Subcutaneous abdominal adipose tissue (tissue), 5 donors: ENCODE measurements around the gene SLC4A1.
"Not testable (repeated sequence)": the region's sequence is repeated elsewhere in the genome, so short reads cannot be mapped to it uniquely, and the experiment has no call there.

Experiments
- H3K27ac ChIP-seq: one replicate; pipeline ENCODE4 v1.7.0; 2013; ENCODE audit warnings: low read depth, mild to moderate bottlenecking, inconsistent platforms, low read length, moderate library complexity
- H3K27me3 ChIP-seq, 5 donors: one replicate each; pipeline ENCODE4 v1.7.0; 2013; ENCODE audit warnings: low read length in 5 of 5, inconsistent platforms in 1 of 5; ENCODE audit not compliant: control insufficient read depth in 5 of 5, insufficient read depth in 4 of 5
- H3K36me3 ChIP-seq, 5 donors: one replicate each; pipeline ENCODE4 v1.7.0; 2013; ENCODE audit warnings: low read length in 5 of 5; ENCODE audit not compliant: control insufficient read depth in 5 of 5, insufficient read depth in 5 of 5
- H3K4me1 ChIP-seq, 5 donors: one replicate each; pipeline ENCODE4 v1.7.0; 2013; ENCODE audit warnings: low read length in 5 of 5, mild to moderate bottlenecking in 3 of 5, moderate library complexity in 1 of 5; ENCODE audit not compliant: control insufficient read depth in 5 of 5, insufficient read depth in 5 of 5
- H3K4me3 ChIP-seq, 5 donors: one replicate each; pipeline ENCODE4 v1.7.0; 2013; ENCODE audit warnings: low read length in 5 of 5, low read depth in 1 of 5
- H3K9ac ChIP-seq, 5 donors: one replicate each; pipeline ENCODE4 v1.7.0; 2013; ENCODE audit warnings: low read length in 5 of 5, mild to moderate bottlenecking in 4 of 5, moderate library complexity in 3 of 5
- H3K9me3 ChIP-seq, 5 donors: one replicate each; pipeline ENCODE4 v1.7.0; 2013; ENCODE audit warnings: low read length in 5 of 5; ENCODE audit not compliant: control insufficient read depth in 5 of 5
- donor health status: healthy.
- donor health status: healthy.
- donor health status: healthy.
- donor health status: healthy.
- donor health status: healthy.

Gene SLC4A1

GRCh38 chr17:44247440-44247841 is 20.5 kb downstream of the SLC4A1 start:
- Histone ChIP-seq H3K36me3 (no peaks in the 10 kb centered on the region), H3K9me3 (no peaks in the 10 kb centered on the region), H3K9ac (peak overlapping the region in 1 of 5 donors; percentile 28), H3K4me3 (no peak overlapping the region), H3K27ac (no peak overlapping the region), H3K27me3 (no peaks in the 10 kb centered on the region), H3K4me1 (peaks cover 8 to 26% (median 17%) of the 10 kb centered on the region in 5 donors)

GRCh38 chr17:44241106-44241624 is 26.8 kb downstream of the SLC4A1 start:
- Histone ChIP-seq H3K36me3 (no peaks in the 10 kb centered on the region), H3K4me3 (no peak overlapping the region), H3K9ac (no peak overlapping the region), H3K27ac (no peak overlapping the region), H3K9me3 (no peaks in the 10 kb centered on the region), H3K27me3 (no peaks in the 10 kb centered on the region), H3K4me1 (peaks cover 0 to 6% (median 0%) of the 10 kb centered on the region in 5 donors)

GRCh38 chr17:44237886-44238285 is 30.0 kb downstream of the SLC4A1 start:
- H3K4me3 ChIP-seq, H3K27ac ChIP-seq, H3K9me3 ChIP-seq, H3K4me1 ChIP-seq, H3K27me3 ChIP-seq, H3K9ac ChIP-seq, H3K36me3 ChIP-seq: not testable (repeated sequence)

- Histone ChIP-seq H3K9me3 (no peaks in the 10 kb centered on the region), H3K4me3 (no peak overlapping the region), H3K4me1 (peaks cover 0 to 9% (median 0%) of the 10 kb centered on the region in 5 donors), H3K27ac (no peak overlapping the region), H3K9ac (no peak overlapping the region), H3K36me3 (no peaks in the 10 kb centered on the region), H3K27me3 (no peaks in the 10 kb centered on the region)
These were observed 31.4 kb downstream of the SLC4A1 start for GRCh38 chr17:44236444-44236991.

GRCh38 chr17:44235583-44235936 is 32.4 kb downstream of the SLC4A1 start:
- no peak overlapping the region for H3K27ac ChIP-seq

GRCh38 chr17:44233582-44233981 is 34.4 kb downstream of the SLC4A1 start:
- no peaks in the 10 kb centered on the region for H3K9me3 ChIP-seq
- no peak overlapping the region for H3K27ac ChIP-seq
- no peak overlapping the region for H3K9ac ChIP-seq
- peaks cover 0 to 20% (median 3%) of the 10 kb centered on the region in 5 donors for H3K4me1 ChIP-seq
- H3K4me3 ChIP-seq = no peak overlapping the region
- H3K36me3 ChIP-seq = no peaks in the 10 kb centered on the region
- no peaks in the 10 kb centered on the region for H3K27me3 ChIP-seq

More at GRCh38 chr17:44235583-44235936, 32.4 kb downstream of the SLC4A1 start:
- Histone ChIP-seq H3K27me3 (no peaks in the 10 kb centered on the region), H3K36me3 (no peaks in the 10 kb centered on the region), H3K4me3 (no peak overlapping the region), H3K9me3 (no peaks in the 10 kb centered on the region), H3K4me1 (peaks cover 0 to 9% (median 0%) of the 10 kb centered on the region in 5 donors), H3K9ac (no peak overlapping the region)

- H3K9ac ChIP-seq = no peak overlapping the region
These were observed 35.9 kb downstream of the SLC4A1 start for GRCh38 chr17:44232061-44232460.

GRCh38 chr17:44230140-44230539 is 37.8 kb downstream of the SLC4A1 start:
- H3K27ac ChIP-seq = no peak overlapping the region

More at GRCh38 chr17:44232061-44232460, 35.9 kb downstream of the SLC4A1 start:
- Histone ChIP-seq H3K4me3 (no peak overlapping the region), H3K4me1 (peaks cover 0 to 20% (median 3%) of the 10 kb centered on the region in 5 donors), H3K9me3 (no peaks in the 10 kb centered on the region), H3K27ac (no peak overlapping the region), H3K27me3 (no peaks in the 10 kb centered on the region), H3K36me3 (no peaks in the 10 kb centered on the region)

GRCh38 chr17:44229090-44229489 is 38.8 kb downstream of the SLC4A1 start:
- no peaks in the 10 kb centered on the region for H3K36me3 ChIP-seq
- H3K27ac ChIP-seq = no peak overlapping the region
- H3K9me3 ChIP-seq = no peaks in the 10 kb centered on the region
- H3K9ac ChIP-seq = no peak overlapping the region
- peaks cover 0 to 11% (median 4%) of the 10 kb centered on the region in 5 donors for H3K4me1 ChIP-seq
- no peaks in the 10 kb centered on the region for H3K27me3 ChIP-seq
- H3K4me3 ChIP-seq = no peak overlapping the region

More at GRCh38 chr17:44230140-44230539, 37.8 kb downstream of the SLC4A1 start:
- H3K4me1 ChIP-seq = peaks cover 0 to 16% (median 3%) of the 10 kb centered on the region in 5 donors
- no peaks in the 10 kb centered on the region for H3K36me3 ChIP-seq
- no peaks in the 10 kb centered on the region for H3K9me3 ChIP-seq
- H3K4me3 ChIP-seq = no peak overlapping the region
- H3K9ac ChIP-seq = no peak overlapping the region
- H3K27me3 ChIP-seq = no peaks in the 10 kb centered on the region

GRCh38 chr17:44223541-44224071 is 44.3 kb downstream of the SLC4A1 start:
- no peaks in the 10 kb centered on the region for H3K9me3 ChIP-seq
- peak overlapping the region; percentile 84 for H3K27ac ChIP-seq
- peaks cover 12 to 36% (median 28%) of the 10 kb centered on the region in 5 donors for H3K4me1 ChIP-seq
- H3K9ac ChIP-seq = no peak overlapping the region
- H3K4me3 ChIP-seq = no peak overlapping the region
- no peaks in the 10 kb centered on the region for H3K36me3 ChIP-seq
- H3K27me3 ChIP-seq = no peaks in the 10 kb centered on the region
